Astrocyte (in vitro differentiated cells and primary cell): ENCODE measurements around the gene LRRC27. TPM values are rescaled to one million over a fixed set of nuclear protein-coding genes. Genes with fewer than 3 reads are reported as not detected.

ENCODE experiments used
- DNase-seq: peaks from one replicate; pipeline ENCODE4 v3.0.0-alpha.2; 2010; ENCODE audit warnings: low read depth
- FAIRE-seq: peaks from 2 replicates; lab custom pipeline; 2011; peaks lifted over from hg19 to GRCh38; lab: Jason Lieb, UNC
- H2AFZ ChIP-seq: 2 replicates; pipeline ENCODE4 v1.6.0; 2012; ENCODE audit warnings: low read depth, low read length, inconsistent platforms
- H3K27ac ChIP-seq: 2 replicates; pipeline ENCODE4 v1.5.1; 2011; ENCODE audit warnings: low read depth, low read length, inconsistent platforms
- H3K27me3 ChIP-seq: 2 replicates; pipeline ENCODE4 v1.6.0; 2011; ENCODE audit warnings: low read length, inconsistent platforms; ENCODE audit not compliant: insufficient read depth
- H3K36me3 ChIP-seq: 2 replicates; pipeline ENCODE4 v1.5.1; 2011; ENCODE audit warnings: low read length, inconsistent platforms; ENCODE audit not compliant: insufficient read depth
- H3K4me1 ChIP-seq: 2 replicates; pipeline ENCODE4 v1.5.1; 2011; ENCODE audit warnings: low read length, inconsistent platforms; ENCODE audit not compliant: insufficient read depth
- H3K4me2 ChIP-seq: 2 replicates; pipeline ENCODE4 v1.6.0; 2012; ENCODE audit warnings: low read length, inconsistent platforms
- H3K4me3 ChIP-seq: 2 replicates; pipeline ENCODE4 v1.5.1; 2011; ENCODE audit warnings: low read depth, mild to moderate bottlenecking, low read length, inconsistent platforms; ENCODE audit not compliant: insufficient read depth
- H3K79me2 ChIP-seq: 2 replicates; pipeline ENCODE4 v1.6.0; 2012; ENCODE audit warnings: mild to moderate bottlenecking, low read length, inconsistent platforms; ENCODE audit not compliant: insufficient read depth
- H3K9ac ChIP-seq: 2 replicates; pipeline ENCODE4 v1.6.0; 2012; ENCODE audit warnings: mild to moderate bottlenecking, low read length, inconsistent platforms
- H3K9me3 ChIP-seq: 2 replicates; pipeline ENCODE4 v1.5.1; 2012; ENCODE audit warnings: low read depth, mild to moderate bottlenecking, low read length, inconsistent platforms; ENCODE audit not compliant: insufficient read depth
- H4K20me1 ChIP-seq: 2 replicates; pipeline ENCODE4 v1.6.0; 2012; ENCODE audit warnings: low read length, inconsistent platforms; ENCODE audit not compliant: insufficient read depth
- H3K27ac Mint-ChIP-seq: one replicate; pipeline ENCODE4 v1.8.0; 2021; ENCODE audit warnings: mild to moderate bottlenecking, mixed read lengths; ENCODE audit not compliant: unreplicated experiment
- H3K27me3 Mint-ChIP-seq: one replicate; pipeline ENCODE4 v1.8.0; 2021; ENCODE audit warnings: low read depth, mixed read lengths; ENCODE audit not compliant: unreplicated experiment
- H3K36me3 Mint-ChIP-seq: one replicate; pipeline ENCODE4 v1.8.0; 2021; ENCODE audit warnings: low read depth, mixed read lengths; ENCODE audit not compliant: unreplicated experiment
- H3K4me1 Mint-ChIP-seq: one replicate; pipeline ENCODE4 v1.8.0; 2021; ENCODE audit warnings: low read depth, mixed read lengths; ENCODE audit not compliant: unreplicated experiment
- H3K4me3 Mint-ChIP-seq: one replicate; pipeline ENCODE4 v1.8.0; 2021; ENCODE audit warnings: mild to moderate bottlenecking, moderate library complexity, mixed read lengths; ENCODE audit not compliant: unreplicated experiment
- H3K9me3 Mint-ChIP-seq: one replicate; pipeline ENCODE4 v1.8.0; 2021; ENCODE audit warnings: mild to moderate bottlenecking, mixed read lengths; ENCODE audit not compliant: unreplicated experiment
- CTCF ChIP-seq: IDR thresholded peaks from 2 replicates; pipeline ENCODE4 v1.5.1; 2011; ENCODE audit warnings: low read depth, mild to moderate bottlenecking, inconsistent platforms, low read length, moderate library complexity; ENCODE audit not compliant: insufficient read depth
- EZH2 ChIP-seq: IDR thresholded peaks from 2 replicates; pipeline ENCODE4 v1.6.1; 2012; ENCODE audit warnings: mild to moderate bottlenecking, low read length, inconsistent platforms; ENCODE audit not compliant: insufficient read depth
- total RNA-seq: library from RNA; stranded (reverse); gene quantifications from 2 replicates; pipeline ENCODE4 v1.2.1, GENCODE V29; 2021

Gene LRRC27
- total RNA-seq, 1 donor from 2014 or later = 8.0 TPM

DNA sequence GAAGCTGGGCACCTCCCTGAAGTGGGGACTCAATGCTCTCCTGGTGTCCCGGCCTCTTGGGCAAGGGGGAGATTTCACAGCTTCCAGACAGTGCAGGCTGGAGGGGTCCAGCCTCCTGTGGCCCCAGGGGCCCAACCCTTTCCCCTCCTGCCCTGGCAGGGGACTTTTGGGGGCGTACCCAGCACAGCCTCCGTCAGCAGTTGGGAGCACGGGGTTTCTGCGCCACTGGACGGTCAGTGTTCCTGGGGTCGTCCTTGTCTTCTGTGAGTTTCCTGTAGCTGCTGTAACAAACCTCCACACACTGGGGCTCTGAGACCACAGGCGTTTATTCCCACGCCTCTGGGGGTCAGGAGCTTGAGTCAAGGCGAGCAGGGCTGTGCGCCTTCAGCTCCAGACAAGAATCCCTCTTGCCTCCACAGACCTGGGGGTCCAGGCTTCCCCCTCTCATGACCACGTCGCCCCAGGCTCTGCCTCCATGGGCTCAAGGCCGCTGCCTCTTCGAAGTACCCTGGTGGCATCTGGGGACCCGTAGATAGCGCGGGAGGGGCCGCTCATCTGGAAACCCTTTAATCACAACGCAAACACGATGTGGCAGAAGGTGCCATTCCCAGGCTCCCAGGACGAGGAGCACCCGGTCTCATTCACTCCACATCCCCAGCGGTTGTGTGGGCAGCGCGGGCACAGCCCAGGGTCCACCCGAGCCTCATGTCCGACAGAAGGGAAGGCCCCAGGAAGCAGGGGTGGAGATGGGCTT, 79.0 kb downstream of the LRRC27 start:
- Mint-ChIP-seq H3K4me1 (peaks cover 20% of the 10 kb centered on the region), H3K4me3 (no peak overlapping the region), H3K36me3 (peaks cover under 1% of the 10 kb centered on the region), H3K9me3 (no peaks in the 10 kb centered on the region), H3K27ac (no peak overlapping the region), H3K27me3 (no peaks in the 10 kb centered on the region)
- Histone ChIP-seq H3K79me2 (no peaks in the 10 kb centered on the region), H3K27me3 (no peaks in the 10 kb centered on the region), H3K9me3 (no peaks in the 10 kb centered on the region), H3K4me3 (no peak overlapping the region), H3K9ac (no peak overlapping the region), H4K20me1 (peaks cover 11% of the 10 kb centered on the region), H3K4me2 (peak overlapping the region; percentile 69), H3K36me3 (no peaks in the 10 kb centered on the region), H2AFZ (no peak overlapping the region), H3K27ac (no peak overlapping the region), H3K4me1 (peaks cover 9% of the 10 kb centered on the region)
- no peak for DNase-seq
- FAIRE-seq = no peak
- no peak for TF ChIP-seq CTCF
- no peak for TF ChIP-seq EZH2

- no peaks in the 10 kb centered on the region for H3K27me3 ChIP-seq
- H3K4me3 ChIP-seq = no peak overlapping the region
- no peaks in the 10 kb centered on the region for H3K36me3 ChIP-seq
- no peaks in the 10 kb centered on the region for H3K27me3 Mint-ChIP-seq
- H3K4me1 ChIP-seq = peaks cover 9% of the 10 kb centered on the region
- no peaks in the 10 kb centered on the region for H3K9me3 Mint-ChIP-seq
- H3K27ac Mint-ChIP-seq = peak overlapping the region; percentile 34
- peaks cover 20% of the 10 kb centered on the region for H3K4me1 Mint-ChIP-seq
- DNase-seq (no peak), FAIRE-seq (no peak)
- no peak overlapping the region for H3K27ac ChIP-seq
- H3K9ac ChIP-seq = no peak overlapping the region
- H4K20me1 ChIP-seq = peaks cover 11% of the 10 kb centered on the region
- no peaks in the 10 kb centered on the region for H3K79me2 ChIP-seq
- H3K4me2 ChIP-seq = peak overlapping the region; percentile 69
- H2AFZ ChIP-seq = no peak overlapping the region
- no peaks in the 10 kb centered on the region for H3K36me3 Mint-ChIP-seq
- no peak overlapping the region for H3K4me3 Mint-ChIP-seq
- TF ChIP-seq EZH2 (no peak), CTCF (no peak)
- H3K9me3 ChIP-seq = no peaks in the 10 kb centered on the region
These were observed 79.7 kb downstream of the LRRC27 start for GRCh38 chr10:132411561-132412253.
